Breast epithelium (tissue), 4 donors: ENCODE results near the gene KISS1. TPM values are rescaled to one million over a fixed set of nuclear protein-coding genes. Genes with fewer than 3 reads are reported as not detected.
A peak's percentile ranks its signal among the peaks of the same experiment; 100 is the strongest.

Experiments used
- DNase-seq, 2 donors: peaks; one replicate each; pipeline ENCODE4 v3.0.0-alpha.2; 2019; ENCODE audit warnings: low spot score in 2 of 2
- H3K27ac ChIP-seq, 2 donors: fragments of 200-600 bp; sonication (generic) in 1 of 2; one replicate each; pipeline ENCODE4 v1.5.1; 2016 to 2019; ENCODE audit warnings: mild to moderate bottlenecking in 1 of 2
- H3K27me3 ChIP-seq, 2 donors: fragments of 200-600 bp; sonication (generic) in 1 of 2; one replicate each; pipeline versions ENCODE4 v1.5.1 to v1.6.0; 2017 to 2019; ENCODE audit warnings: control low read depth in 1 of 2, mild to moderate bottlenecking in 1 of 2
- H3K36me3 ChIP-seq: fragments of 200-600 bp; one replicate; pipeline ENCODE4 v1.5.1; 2019
- H3K4me1 ChIP-seq, 2 donors: fragments of 200-600 bp; sonication (generic); one replicate each; pipeline ENCODE4 v1.5.1; 2016 to 2019; ENCODE audit warnings: control low read depth in 1 of 2
- H3K4me3 ChIP-seq, 3 donors: fragments of 200-600 bp; sonication (generic); 1 replicate in 2 of 3; 2 replicates in 1 of 3; pipeline ENCODE4 v1.5.1; 2016 to 2019; ENCODE audit warnings: mild to moderate bottlenecking in 3 of 3, moderate library complexity in 2 of 3
- H3K9me3 ChIP-seq, 2 donors: fragments of 200-600 bp; sonication (generic) in 1 of 2; one replicate each; pipeline ENCODE4 v1.5.1; 2016 to 2019; ENCODE audit warnings: control low read depth in 1 of 2
- POLR2A ChIP-seq: fragments of 450-650 bp; IDR thresholded peaks from one replicate; pipeline ENCODE4 v1.6.1; 2016; ENCODE audit warnings: antibody characterized with exemption, mild to moderate bottlenecking, moderate library complexity
- POLR2AphosphoS5 ChIP-seq, 3 donors: sonication (generic); formaldehyde crosslinking; IDR thresholded peaks; one replicate each; pipeline ENCODE4 v1.6.1; 2017; ENCODE audit warnings: antibody characterized with exemption in 3 of 3
- intact Hi-C: fragments of 100-400 bp; cut with DNase I; formaldehyde crosslinking; loops from one replicate; pipeline ENCODE4 v1.15.1; 2023; ENCODE audit warnings: low total_unique reads
- total RNA-seq, 3 donors: library from RNA; depleted of rRNA; stranded (reverse); fragments of >200 nt; gene quantifications; one replicate each; pipeline ENCODE4 v1.1.0, GENCODE V29; 2016
- TF ChIP-seq, protein P1 (sequence below), 3 donors: fragments of 450-650 bp; IDR thresholded peaks; one replicate each; pipeline ENCODE4 v1.5.1; 2016 to 2017; ENCODE audit warnings: antibody characterized with exemption in 3 of 3, mild to moderate bottlenecking in 3 of 3, moderate library complexity in 3 of 3

The KISS1 gene
- total RNA-seq, 3 donors from 2014 or later, result not detected

DNA sequence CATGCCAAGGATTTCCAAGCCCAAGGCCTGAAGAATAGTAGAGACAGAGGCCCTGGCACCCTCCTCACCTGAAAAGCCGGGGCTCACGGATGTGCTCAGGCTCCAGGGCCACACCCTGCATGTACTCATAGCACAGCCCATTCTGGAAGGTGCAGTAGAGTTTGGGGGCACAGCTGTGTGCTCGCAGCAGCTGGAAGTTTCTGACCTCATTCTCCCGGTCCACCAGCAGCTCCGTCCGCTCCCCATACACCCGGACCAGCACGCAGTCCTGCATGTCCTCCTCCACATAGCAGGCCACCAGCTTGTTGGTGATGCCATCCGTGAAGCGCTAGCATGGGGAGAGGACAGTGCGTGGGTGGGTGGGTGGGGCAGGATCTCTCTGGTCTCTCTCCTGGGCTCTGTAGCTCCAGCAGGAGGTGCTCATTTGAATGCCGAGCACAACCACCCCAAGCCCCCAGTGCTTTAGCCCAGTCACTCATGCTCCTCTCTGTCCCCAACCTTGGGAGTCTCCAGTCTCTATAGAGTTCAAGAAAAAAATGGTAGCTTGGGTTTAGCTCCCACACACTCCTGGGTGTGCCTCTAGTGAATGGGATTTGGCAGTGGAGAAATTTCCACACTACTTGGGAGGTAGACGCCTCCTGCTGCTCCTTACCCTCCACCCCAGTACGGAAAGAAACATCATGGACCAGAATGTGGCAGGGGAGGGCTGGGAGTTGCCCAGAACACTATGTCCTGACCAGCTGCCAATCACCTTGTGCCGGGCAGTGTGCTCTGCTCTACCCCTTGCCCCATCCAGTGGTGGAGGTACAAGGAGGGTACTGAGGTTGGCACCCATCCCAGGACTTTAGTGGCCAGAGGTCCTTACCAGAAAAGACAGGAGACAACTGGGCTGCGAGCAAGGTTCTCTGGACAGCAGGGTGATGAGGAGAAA, 46.4 kb downstream of the KISS1 start:
- Histone ChIP-seq H3K4me3 (peak overlapping the region; percentile 77 to 98 (median 78)), H3K27me3 (no peaks in the 10 kb centered on the region), H3K36me3 (no peaks in the 10 kb centered on the region), H3K9me3 (no peaks in the 10 kb centered on the region), H3K27ac (peak overlapping the region; percentile 88 to 97), H3K4me1 (peaks cover 5 to 16% of the 10 kb centered on the region in 2 donors)
- no peak for DNase-seq
- TF ChIP-seq POLR2A (no peak), POLR2AphosphoS5 (IDR thresholded peaks at IDR 0.05) (no peak)
- TF ChIP-seq, protein P1, sequence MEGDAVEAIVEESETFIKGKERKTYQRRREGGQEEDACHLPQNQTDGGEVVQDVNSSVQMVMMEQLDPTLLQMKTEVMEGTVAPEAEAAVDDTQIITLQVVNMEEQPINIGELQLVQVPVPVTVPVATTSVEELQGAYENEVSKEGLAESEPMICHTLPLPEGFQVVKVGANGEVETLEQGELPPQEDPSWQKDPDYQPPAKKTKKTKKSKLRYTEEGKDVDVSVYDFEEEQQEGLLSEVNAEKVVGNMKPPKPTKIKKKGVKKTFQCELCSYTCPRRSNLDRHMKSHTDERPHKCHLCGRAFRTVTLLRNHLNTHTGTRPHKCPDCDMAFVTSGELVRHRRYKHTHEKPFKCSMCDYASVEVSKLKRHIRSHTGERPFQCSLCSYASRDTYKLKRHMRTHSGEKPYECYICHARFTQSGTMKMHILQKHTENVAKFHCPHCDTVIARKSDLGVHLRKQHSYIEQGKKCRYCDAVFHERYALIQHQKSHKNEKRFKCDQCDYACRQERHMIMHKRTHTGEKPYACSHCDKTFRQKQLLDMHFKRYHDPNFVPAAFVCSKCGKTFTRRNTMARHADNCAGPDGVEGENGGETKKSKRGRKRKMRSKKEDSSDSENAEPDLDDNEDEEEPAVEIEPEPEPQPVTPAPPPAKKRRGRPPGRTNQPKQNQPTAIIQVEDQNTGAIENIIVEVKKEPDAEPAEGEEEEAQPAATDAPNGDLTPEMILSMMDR (IDR thresholded peaks at IDR 0.05), result no peak
- intact Hi-C loops, result no loop called here

DNA sequence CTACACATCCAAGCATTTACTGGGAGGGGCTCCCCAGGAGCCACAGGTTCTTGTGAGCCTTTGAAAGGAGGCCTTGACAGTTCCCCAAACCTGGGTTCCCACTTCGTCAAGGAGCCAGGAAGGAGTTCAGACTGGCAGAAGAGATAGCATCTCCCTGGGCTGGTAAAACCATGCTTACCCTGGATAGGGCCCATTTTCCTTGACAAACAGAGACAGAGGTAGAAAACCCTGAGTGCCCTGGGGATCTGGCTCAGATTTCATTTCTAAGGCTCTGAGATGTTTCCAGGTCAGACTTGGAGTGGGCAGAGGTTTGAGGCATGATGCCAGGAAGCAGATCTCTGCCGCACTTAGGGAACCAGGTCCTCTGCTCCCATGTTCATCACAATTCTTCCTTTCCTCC, 47.2 kb downstream of the KISS1 start:
- Histone ChIP-seq H3K4me1 (peaks cover 5 to 16% of the 10 kb centered on the region in 2 donors), H3K27me3 (no peaks in the 10 kb centered on the region), H3K9me3 (no peaks in the 10 kb centered on the region), H3K4me3 (no peak overlapping the region), H3K36me3 (no peaks in the 10 kb centered on the region), H3K27ac (peak overlapping the region; percentile 46 to 97)
- DNase-seq, result no peak
- intact Hi-C loops, result no loop called here
- TF ChIP-seq, protein P1 (IDR thresholded peaks at IDR 0.05), result no peak
- TF ChIP-seq POLR2A (no peak), POLR2AphosphoS5 (IDR thresholded peaks at IDR 0.05) (no peak)

GRCh38 chr1:204147406-204148383, 48.6 kb downstream of the KISS1 start:
- Histone ChIP-seq H3K27ac (no peak overlapping the region), H3K27me3 (no peaks in the 10 kb centered on the region), H3K4me3 (no peak overlapping the region), H3K4me1 (peaks cover 2 to 16% of the 10 kb centered on the region in 2 donors), H3K36me3 (no peaks in the 10 kb centered on the region), H3K9me3 (no peaks in the 10 kb centered on the region)
- DNase-seq, result no peak
- TF ChIP-seq POLR2AphosphoS5 (IDR thresholded peaks at IDR 0.05) (no peak), POLR2A (no peak)
- TF ChIP-seq, protein P1 (IDR thresholded peaks at IDR 0.05), result no peak
- intact Hi-C loops, result no loop called here

DNA sequence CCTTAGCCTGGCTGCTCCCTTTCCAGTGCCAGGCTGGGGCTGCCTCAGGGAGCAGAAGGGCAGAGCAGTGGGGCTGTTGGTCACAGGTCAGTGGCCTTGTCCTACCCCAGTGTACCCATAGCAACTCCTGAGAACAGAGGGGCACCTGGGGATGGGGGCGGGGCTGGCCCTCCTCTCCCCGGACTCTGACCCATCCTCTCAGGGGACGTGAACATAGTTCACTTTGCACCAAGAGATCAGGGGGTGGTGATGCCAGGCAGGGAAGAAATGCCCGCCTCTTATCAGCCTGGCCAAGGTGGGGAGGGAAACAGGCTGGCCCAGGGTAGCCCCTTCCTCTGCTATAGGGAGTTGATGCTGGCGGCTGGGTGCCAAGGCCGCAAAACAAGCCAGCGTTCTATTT, 49.3 kb downstream of the KISS1 start:
- Histone ChIP-seq H3K36me3 (no peaks in the 10 kb centered on the region), H3K27me3 (no peaks in the 10 kb centered on the region), H3K4me3 (no peak overlapping the region), H3K27ac (no peak overlapping the region), H3K9me3 (no peaks in the 10 kb centered on the region), H3K4me1 (peaks cover 0 to 16% of the 10 kb centered on the region in 2 donors)
- no peak for TF ChIP-seq POLR2A
- TF ChIP-seq, protein P1 (IDR thresholded peaks at IDR 0.05), result no peak
- no peak for TF ChIP-seq POLR2AphosphoS5 (IDR thresholded peaks at IDR 0.05)
- intact Hi-C loops, result no loop called here
- DNase-seq, result no peak
